ENCODE measurements around the gene PALD1.
A peak's percentile ranks its signal among the peaks of the same experiment; 100 is the strongest.

PALD1 gene

DNA sequence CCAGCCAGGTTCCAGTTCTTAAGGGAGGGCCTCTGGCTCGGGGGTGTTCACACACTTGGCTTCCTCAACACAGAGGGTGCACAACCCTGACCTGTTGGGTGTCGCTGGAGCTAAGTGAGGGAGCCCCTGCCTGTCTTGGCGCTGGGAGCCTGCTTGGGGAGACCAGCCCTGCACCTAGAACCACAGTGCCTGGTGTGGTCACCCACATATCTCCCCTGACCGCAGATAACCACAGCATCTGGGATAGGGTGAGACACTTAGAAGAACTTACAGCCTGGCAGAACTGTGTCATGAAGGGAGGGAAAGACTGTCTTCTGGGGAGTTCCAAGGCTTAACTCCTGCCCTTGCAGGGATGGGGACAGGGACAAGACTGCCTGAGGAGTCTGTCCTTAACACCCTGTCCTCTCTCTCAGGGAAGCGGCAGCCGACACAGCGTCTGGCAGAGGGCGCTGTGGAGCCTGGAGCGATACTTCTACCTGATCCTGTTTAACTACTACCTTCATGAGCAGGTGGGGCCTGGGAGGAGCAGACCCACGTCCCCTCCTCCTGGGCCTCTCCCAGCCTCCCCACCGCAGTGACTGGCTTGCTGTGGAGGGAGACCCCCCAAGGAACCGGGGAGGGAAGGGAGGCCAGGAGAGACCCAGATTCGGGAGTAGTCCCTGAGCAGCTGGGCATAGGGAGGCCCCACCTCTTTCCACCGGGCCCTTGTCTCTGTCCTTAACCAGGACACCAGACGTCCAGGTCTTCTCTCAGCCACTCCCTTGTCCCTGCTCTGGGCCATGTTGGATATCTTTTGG lies 59.0 kb downstream of the PALD1 start:
- peak; percentile 8 for DNase-seq

- no peak for DNase-seq
Measured at GRCh38 chr10:70538195-70538520, 59.6 kb downstream of the PALD1 start.

DNA sequence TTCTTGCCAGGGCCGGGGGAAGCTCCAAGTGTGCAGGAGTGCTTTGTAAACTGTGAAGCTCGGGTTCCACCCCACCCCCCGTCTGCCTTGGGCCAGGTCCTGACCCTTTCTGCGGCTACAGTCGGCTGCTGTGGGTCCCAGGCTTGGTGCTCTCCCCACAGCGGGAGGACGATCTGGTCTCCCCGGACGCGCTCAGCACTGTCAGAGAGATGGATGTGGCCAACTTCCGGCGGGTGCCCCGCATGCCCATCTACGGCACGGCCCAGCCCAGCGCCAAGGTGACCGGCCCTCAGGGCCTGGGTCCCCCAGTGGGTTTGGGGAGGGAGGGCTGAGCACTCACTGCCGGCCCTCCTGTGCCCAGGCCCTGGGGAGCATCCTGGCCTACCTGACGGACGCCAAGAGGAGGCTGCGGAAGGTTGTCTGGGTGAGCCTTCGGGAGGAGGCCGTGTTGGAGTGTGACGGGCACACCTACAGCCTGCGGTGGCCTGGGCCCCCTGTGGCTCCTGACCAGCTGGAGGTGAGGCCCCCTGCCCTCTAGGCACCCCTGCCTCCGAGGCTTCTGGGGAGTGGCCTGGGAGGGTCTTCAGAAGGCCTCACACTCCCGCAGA lies 60.3 kb downstream of the PALD1 start:
- no peak for DNase-seq

- DNase-seq, result no peak
Measured at GRCh38 chr10:70539471-70539870, 60.9 kb downstream of the PALD1 start.

- DNase-seq, result no peak
Measured at GRCh38 chr10:70540089-70540788, 61.7 kb downstream of the PALD1 start.

DNA sequence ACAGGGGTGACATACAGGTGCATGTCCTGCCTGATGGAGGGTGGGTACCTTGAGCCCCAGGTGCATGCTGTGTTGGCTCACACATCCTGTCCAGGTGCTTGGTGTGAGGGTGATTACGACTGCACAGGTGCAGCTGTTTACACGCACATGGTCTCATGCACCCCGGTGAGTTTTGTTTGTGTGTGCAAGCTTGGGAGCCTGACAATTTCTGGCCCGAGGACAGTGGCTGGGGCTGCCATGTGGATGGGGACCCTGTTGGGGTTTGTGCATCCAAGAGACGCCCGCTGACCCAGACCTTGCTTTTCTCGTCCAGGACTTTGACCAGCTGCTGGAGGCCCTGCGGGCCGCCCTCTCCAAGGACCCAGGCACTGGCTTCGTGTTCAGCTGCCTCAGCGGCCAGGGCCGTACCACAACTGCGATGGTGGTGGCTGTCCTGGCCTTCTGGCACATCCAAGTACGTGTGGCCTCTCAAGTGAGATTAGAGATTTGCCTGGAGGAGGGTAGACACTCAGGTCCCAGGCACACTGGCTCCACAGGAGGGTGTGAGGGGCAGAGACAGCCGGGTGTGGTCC lies 62.3 kb downstream of the PALD1 start:
- DNase-seq, result peak; percentile 64

DNA sequence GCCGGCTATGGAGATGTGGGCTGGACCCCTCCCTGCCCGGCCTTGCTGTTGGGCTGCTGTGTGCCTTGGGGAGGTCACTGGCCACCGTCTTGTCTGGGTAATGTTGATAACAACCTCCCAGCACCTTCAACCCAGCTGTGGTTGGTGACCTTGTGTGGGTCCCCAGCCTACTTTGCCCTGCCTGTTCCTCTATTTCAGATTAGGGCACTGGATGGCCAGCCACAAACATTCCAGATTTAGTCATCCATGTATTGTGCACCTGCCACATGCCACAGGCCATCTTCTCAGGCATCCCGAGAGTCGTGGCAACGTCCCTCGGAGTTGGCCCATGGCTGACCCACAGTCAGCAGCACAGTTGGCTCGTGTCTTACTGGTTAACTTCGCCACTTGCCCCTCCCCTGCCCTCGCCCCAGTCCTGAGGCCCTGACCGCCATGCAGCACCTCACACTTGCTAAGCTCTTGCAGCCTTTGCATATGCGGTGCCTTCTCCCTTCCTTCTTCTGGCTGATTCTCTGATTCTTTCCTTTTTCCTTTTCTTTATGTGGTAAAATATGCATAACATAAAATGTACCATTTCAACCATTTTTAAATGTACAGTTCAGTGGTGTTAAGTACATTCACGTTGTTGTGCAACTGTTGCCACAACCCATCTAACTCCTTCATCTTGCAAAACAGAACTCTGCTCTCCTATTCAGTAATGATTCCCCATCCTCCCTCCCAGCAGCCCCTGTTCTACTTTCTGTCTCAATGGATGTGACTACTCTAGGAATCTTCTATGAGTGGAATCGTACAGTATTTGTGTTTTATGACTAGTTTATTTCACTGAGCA lies 63.4 kb downstream of the PALD1 start:
- DNase-seq, result no peak

- no peak for DNase-seq
Measured at GRCh38 chr10:70542565-70542938, 64.0 kb downstream of the PALD1 start.

- no peak for DNase-seq
Measured at GRCh38 chr10:70543911-70544310, 65.3 kb downstream of the PALD1 start.

- DNase-seq, result no peak
Measured at GRCh38 chr10:70544431-70545340, 66.1 kb downstream of the PALD1 start.

DNA sequence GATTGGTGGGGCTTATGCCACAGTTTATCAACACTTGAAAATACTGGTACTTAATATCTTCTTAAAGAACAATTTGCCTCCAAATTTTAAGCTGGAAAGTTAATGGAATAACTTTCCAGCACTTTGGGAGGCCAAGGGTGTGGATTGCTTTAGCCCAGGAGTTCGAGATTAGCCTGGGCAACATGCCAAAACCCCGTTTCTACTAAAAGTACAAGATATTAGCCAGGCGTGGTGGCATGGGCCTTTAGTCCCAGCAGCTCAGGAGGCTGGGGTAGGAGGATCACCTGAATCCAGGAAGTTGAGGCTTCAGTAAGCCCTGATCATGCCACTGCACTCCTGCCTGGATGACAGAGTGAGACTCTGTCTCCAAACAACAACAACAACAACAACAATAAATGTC lies 68.0 kb downstream of the PALD1 start:
- no peak for DNase-seq

GRCh38 chr10:70549351-70549961 lies 70.9 kb downstream of the PALD1 start:
- DNase-seq, result no peak

DNA sequence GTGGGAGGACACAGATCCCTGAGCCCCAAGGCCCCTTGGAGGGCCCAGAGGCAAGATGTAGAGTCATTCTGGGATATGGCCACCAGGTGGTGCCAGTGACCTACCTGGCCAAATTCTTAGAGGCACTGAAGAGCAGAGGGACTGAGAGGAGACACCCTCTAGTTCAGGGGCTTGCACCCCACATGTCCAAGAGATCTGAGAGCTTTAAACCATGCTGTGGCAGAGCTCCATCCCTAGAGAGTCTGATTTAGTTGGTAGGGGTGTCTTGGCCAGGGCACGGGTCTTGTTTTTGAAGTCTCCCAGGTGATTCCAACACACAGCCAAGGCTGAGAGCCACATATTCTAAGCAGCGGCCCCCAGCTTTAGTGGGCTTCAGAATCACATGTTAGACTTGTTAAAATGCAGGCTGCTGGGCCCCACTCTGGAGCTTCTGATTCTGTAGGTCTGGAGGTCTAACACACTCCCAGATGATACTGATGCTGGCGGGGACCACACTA lies 71.4 kb downstream of the PALD1 start:
- DNase-seq, result peak; percentile 45

DNA sequence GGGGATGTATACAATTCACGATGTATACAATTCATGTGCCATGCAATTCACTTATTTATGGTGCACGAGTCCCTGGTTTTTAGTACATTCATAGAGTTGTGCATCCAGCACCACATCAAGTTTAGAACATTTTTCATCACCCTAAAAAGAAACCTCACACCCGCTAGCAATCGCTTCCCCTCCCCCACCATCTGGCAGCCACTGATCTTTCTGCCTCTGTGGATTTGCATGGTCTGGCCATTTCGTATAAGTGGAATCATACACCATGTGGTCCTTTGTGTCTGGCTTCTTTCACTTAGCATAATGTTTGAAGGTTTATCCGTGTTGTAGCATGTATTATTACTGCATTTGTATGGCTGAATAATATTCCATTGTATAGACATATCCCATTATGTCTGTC lies 71.9 kb downstream of the PALD1 start:
- DNase-seq, result no peak

GRCh38 chr10:70551466-70551865 lies 72.9 kb downstream of the PALD1 start:
- no peak for DNase-seq

GRCh38 chr10:70551971-70552422 lies 73.4 kb downstream of the PALD1 start:
- no peak for DNase-seq

GRCh38 chr10:70552586-70552985 lies 74.0 kb downstream of the PALD1 start:
- no peak for DNase-seq

- no peak for DNase-seq
Measured at GRCh38 chr10:70555371-70555770, 76.8 kb downstream of the PALD1 start.

- DNase-seq, result no peak
Measured at GRCh38 chr10:70557086-70557845, 78.7 kb downstream of the PALD1 start.

GRCh38 chr10:70557876-70558275 lies 79.3 kb downstream of the PALD1 start:
- no peak for DNase-seq

Measured in NCI-H345 (cell line).